PC-9 (cell line): ENCODE results near the gene PKNOX1. TPM values are rescaled to one million over a fixed set of nuclear protein-coding genes. Genes with fewer than 3 reads are reported as not detected.

ENCODE experiments used
- BruUV-seq: library from RNA; stranded (reverse); fragments of 400-500 nt; replicated peaks from 2 replicates; lab custom pipeline; 2021; lab: Mats Ljungman, UMichigan
- CTCF ChIA-PET: fragments of 300-600 bp; sonication (Branson Sonifier 250); formaldehyde crosslinking; loops from one replicate; lab custom pipeline; 2022; ENCODE audit warnings: antibody characterized with exemption; lab: Charles Lee
- POLR2A ChIA-PET: fragments of 300-600 bp; sonication (Branson Sonifier 250); formaldehyde crosslinking; loops from one replicate; lab custom pipeline; 2022; ENCODE audit warnings: antibody characterized with exemption; ENCODE audit not compliant: unreplicated experiment; lab: Charles Lee
- DNase-seq, 2 experiments: peaks; one replicate each; pipeline versions ENCODE4 v3.0.0 to v3.0.0-alpha.2; 2015 to 2022; ENCODE audit warnings: mixed read lengths in 1 of 2
- H2AFZ ChIP-seq: fragments of 200-600 bp; sonication (generic); 2 replicates; pipeline ENCODE4 v1.8.1; 2017; ENCODE audit warnings: antibody characterized with exemption
- H3F3A ChIP-seq: fragments of 200-600 bp; sonication (generic); 2 replicates; pipeline ENCODE4 v1.8.1; 2017; ENCODE audit warnings: antibody characterized with exemption, mild to moderate bottlenecking, low read depth; ENCODE audit not compliant: insufficient read depth
- H3K27ac ChIP-seq: fragments of 200-600 bp; sonication (generic); 2 replicates; pipeline ENCODE4 v1.6.1; 2016; ENCODE audit warnings: mixed run types
- H3K27me3 ChIP-seq: fragments of 200-600 bp; sonication (generic); 2 replicates; pipeline ENCODE4 v1.6.1; 2016; ENCODE audit warnings: low read depth, mixed run types; ENCODE audit not compliant: insufficient read depth
- H3K36me3 ChIP-seq: fragments of 200-600 bp; sonication (generic); 2 replicates; pipeline ENCODE4 v1.6.1; 2016; ENCODE audit warnings: low read depth, mixed run types
- H3K4me1 ChIP-seq: fragments of 200-600 bp; sonication (generic); replicated peaks from 2 replicates; pipeline ENCODE4 v1.6.1; 2016; ENCODE audit warnings: mixed run types; ENCODE audit not compliant: insufficient read depth
- H3K4me2 ChIP-seq: fragments of 200-600 bp; sonication (generic); 2 replicates; pipeline ENCODE4 v1.6.1; 2017; ENCODE audit warnings: mixed run types
- H3K4me3 ChIP-seq: fragments of 200-600 bp; sonication (generic); 2 replicates; pipeline ENCODE4 v1.6.1; 2016; ENCODE audit warnings: mixed run types
- H3K79me2 ChIP-seq: fragments of 200-600 bp; sonication (generic); 2 replicates; pipeline ENCODE4 v1.6.1; 2017; ENCODE audit warnings: low read depth, mixed run types
- H3K9me2 ChIP-seq: fragments of 200-600 bp; sonication (generic); 2 replicates; pipeline ENCODE4 v1.8.1; 2017; ENCODE audit warnings: mild to moderate bottlenecking; ENCODE audit not compliant: insufficient read depth
- H3K9me3 ChIP-seq: fragments of 200-600 bp; sonication (generic); 2 replicates; pipeline ENCODE4 v1.8.1; 2016; ENCODE audit warnings: low read depth; ENCODE audit not compliant: insufficient read depth
- H4K20me1 ChIP-seq: fragments of 200-600 bp; sonication (generic); 2 replicates; pipeline ENCODE4 v1.8.1; 2017; ENCODE audit not compliant: insufficient read depth
- EZH2 ChIP-seq: fragments of 200-600 bp; sonication (generic); IDR thresholded peaks from 2 replicates; pipeline ENCODE4 v1.8.0; 2017; ENCODE audit warnings: antibody characterized with exemption, low read depth
- intact Hi-C: fragments of 100-400 bp; cut with micrococcal nuclease; formaldehyde crosslinking; loops from one replicate; pipeline ENCODE4 v1.10.0; 2022; ENCODE audit not compliant: unreplicated experiment
- total RNA-seq: library from RNA; stranded (reverse); gene quantifications from 2 replicates; pipeline ENCODE4 v1.2.3, GENCODE V29; 2021
- TF ChIP-seq, protein P1 (sequence below): fragments of 200-600 bp; sonication (generic); conservative IDR thresholded peaks from 2 replicates; pipeline ENCODE4 v1.6.1; 2017; ENCODE audit warnings: mixed run types, antibody characterized with exemption, mild to moderate bottlenecking, moderate library complexity

Gene PKNOX1
- total RNA-seq, 1 experiment from 2014 or later, result 17.1 TPM

DNA sequence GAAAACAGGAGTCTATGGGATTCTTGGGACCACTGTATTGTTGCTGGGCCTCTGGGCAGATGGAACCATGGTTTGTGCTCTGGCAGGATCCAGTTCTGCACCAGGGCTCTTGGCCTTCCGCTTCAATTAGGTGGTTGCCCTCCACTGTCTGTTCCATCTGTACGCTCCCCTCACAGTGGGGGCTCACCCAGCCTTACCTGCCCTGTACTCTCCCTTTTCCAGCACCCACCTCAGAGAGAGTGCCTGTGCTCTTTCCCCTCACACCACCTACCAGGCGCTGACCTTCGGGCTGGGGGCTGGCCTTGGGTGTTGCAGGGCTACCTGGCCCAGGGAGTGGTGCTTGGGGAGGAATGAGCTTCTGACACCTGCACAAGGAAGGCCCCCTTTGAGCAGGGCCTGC, 7.5 kb downstream of the PKNOX1 start:
- intact Hi-C loops, result no loop called here
- H3K4me1 ChIP-seq, result peaks cover 10% of the 10 kb centered on the region; the same call in 1 of the 2 replicates
- H3K9me2 ChIP-seq, result no peaks in the 10 kb centered on the region
- no peak overlapping the region for H3K27ac ChIP-seq
- H3K4me3 ChIP-seq, result no peak overlapping the region
- H3F3A ChIP-seq, result peaks cover 14% of the 10 kb centered on the region; the same call in 1 of the 2 replicates
- DNase-seq, result no peak
- H4K20me1 ChIP-seq, result no peaks in the 10 kb centered on the region
- BruUV-seq, result no TSS peak
- peaks cover 15% of the 10 kb centered on the region for H3K79me2 ChIP-seq
- ChIA-PET CTCF (no interaction called here), POLR2A (no interaction called here)
- TF ChIP-seq, protein P1, sequence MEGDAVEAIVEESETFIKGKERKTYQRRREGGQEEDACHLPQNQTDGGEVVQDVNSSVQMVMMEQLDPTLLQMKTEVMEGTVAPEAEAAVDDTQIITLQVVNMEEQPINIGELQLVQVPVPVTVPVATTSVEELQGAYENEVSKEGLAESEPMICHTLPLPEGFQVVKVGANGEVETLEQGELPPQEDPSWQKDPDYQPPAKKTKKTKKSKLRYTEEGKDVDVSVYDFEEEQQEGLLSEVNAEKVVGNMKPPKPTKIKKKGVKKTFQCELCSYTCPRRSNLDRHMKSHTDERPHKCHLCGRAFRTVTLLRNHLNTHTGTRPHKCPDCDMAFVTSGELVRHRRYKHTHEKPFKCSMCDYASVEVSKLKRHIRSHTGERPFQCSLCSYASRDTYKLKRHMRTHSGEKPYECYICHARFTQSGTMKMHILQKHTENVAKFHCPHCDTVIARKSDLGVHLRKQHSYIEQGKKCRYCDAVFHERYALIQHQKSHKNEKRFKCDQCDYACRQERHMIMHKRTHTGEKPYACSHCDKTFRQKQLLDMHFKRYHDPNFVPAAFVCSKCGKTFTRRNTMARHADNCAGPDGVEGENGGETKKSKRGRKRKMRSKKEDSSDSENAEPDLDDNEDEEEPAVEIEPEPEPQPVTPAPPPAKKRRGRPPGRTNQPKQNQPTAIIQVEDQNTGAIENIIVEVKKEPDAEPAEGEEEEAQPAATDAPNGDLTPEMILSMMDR, result no peak
- no peak for TF ChIP-seq EZH2
- no peak overlapping the region for H3K4me2 ChIP-seq
- no peaks in the 10 kb centered on the region for H3K9me3 ChIP-seq
- no peak overlapping the region for H2AFZ ChIP-seq
- H3K36me3 ChIP-seq, result 0 out of 2 replicates have a peak, but pooled peaks cover 4% of the 10 kb centered on the region
- no peaks in the 10 kb centered on the region for H3K27me3 ChIP-seq

DNA sequence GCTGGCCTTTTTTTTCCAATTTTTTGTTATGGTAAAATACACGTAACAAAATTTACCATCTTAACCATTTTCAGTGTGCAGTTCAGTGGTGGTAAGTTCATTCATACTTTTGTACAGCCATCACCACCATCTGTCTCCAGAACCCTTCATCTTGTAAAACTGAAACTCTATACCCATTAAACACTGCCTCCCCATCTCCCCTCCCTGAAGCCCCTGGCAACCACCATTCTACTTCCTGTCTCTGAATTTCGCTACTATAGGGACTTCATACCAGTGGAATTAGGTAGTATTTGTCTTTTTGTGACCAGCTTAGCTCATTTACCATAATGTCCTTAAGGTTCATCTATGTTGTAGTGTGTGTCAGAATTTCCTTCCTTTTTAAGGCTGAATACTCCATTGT, 8.7 kb downstream of the PKNOX1 start:
- CTCF ChIA-PET, result no interaction called here
- Histone ChIP-seq H3K4me2 (no peak overlapping the region), H3K27ac (no peak overlapping the region), H3K36me3 (no peaks in the 10 kb centered on the region), H3K4me3 (no peak overlapping the region), H4K20me1 (no peaks in the 10 kb centered on the region), H3K9me3 (no peaks in the 10 kb centered on the region), H3K4me1 (peaks cover 10% of the 10 kb centered on the region; the same call in 1 of the 2 replicates), H3K9me2 (no peaks in the 10 kb centered on the region), H3K27me3 (no peaks in the 10 kb centered on the region), H3F3A (peaks cover 15% of the 10 kb centered on the region; the same call in 1 of the 2 replicates), H2AFZ (no peak overlapping the region), H3K79me2 (peaks cover 4% of the 10 kb centered on the region)
- intact Hi-C loops, result no loop called here
- no TSS peak for BruUV-seq
- no peak for TF ChIP-seq EZH2
- TF ChIP-seq, protein P1, result no peak
- POLR2A ChIA-PET, result no interaction called here
- DNase-seq, result no peak

DNA sequence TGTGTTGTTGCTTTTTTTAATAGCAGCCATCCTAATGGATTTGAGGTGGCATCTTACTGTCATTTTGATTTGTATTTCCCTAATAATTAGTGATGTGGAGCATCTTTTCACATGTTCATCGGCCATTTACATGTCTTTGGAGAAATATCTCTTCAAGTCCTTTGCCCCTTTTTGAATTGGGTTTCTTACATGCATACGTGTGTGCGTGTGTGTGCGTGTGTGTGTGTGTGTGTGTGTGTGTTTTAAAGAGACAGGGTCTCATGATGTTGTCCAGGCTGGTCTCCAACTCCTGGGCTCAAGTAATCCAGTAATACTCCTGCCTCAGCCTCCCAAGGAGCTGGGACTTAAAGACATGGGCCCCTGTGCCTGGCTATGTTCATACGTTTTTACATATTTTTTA, 9.5 kb downstream of the PKNOX1 start:
- CTCF ChIA-PET, result no interaction called here
- intact Hi-C loops, result no loop called here
- no peak overlapping the region for H3K27ac ChIP-seq
- no peaks in the 10 kb centered on the region for H3K9me3 ChIP-seq
- H3K79me2 ChIP-seq, result no peaks in the 10 kb centered on the region
- H3K27me3 ChIP-seq, result no peaks in the 10 kb centered on the region
- no peak overlapping the region for H3K4me2 ChIP-seq
- no peaks in the 10 kb centered on the region for H4K20me1 ChIP-seq
- H3K4me3 ChIP-seq, result no peak overlapping the region
- no peak for TF ChIP-seq EZH2
- TF ChIP-seq, protein P1, result no peak
- H2AFZ ChIP-seq, result no peak overlapping the region
- H3K9me2 ChIP-seq, result no peaks in the 10 kb centered on the region
- peaks cover 13% of the 10 kb centered on the region; the same call in 1 of the 2 replicates for H3F3A ChIP-seq
- POLR2A ChIA-PET, result no interaction called here
- no peak for DNase-seq
- H3K4me1 ChIP-seq, result peaks cover 10% of the 10 kb centered on the region; the same call in 1 of the 2 replicates
- no TSS peak for BruUV-seq
- no peaks in the 10 kb centered on the region for H3K36me3 ChIP-seq
